Measurements from ENCODE around the gene LPAR5.

- no peak for TF ChIP-seq GATA2 (IDR thresholded peaks at IDR 0.05; ENCODE audit: low read depth, low read length)
- TF ChIP-seq GATA3 (IDR thresholded peaks at IDR 0.05; ENCODE audit: low read depth, low read length), result no peak
These were observed 11.4 kb upstream of the LPAR5 start, which contains the start of gene ACRBP for GRCh38 chr12:6647083-6647604.

Measured in SH-SY5Y (cell line).